Upper lobe of left lung (tissue), 4 donors: ENCODE measurements around the gene PKNOX2.

Experiments used
- EP300 ChIP-seq, 4 donors: sonication (generic); formaldehyde crosslinking; IDR thresholded peaks; one replicate each; pipeline ENCODE4 v1.5.1; 2017; ENCODE audit warnings: antibody characterized with exemption in 4 of 4, control low read depth in 2 of 4
- POLR2A ChIP-seq, 4 donors: fragments of 450-650 bp; IDR thresholded peaks; one replicate each; pipeline ENCODE4 v1.5.1; 2016 to 2017; ENCODE audit warnings: antibody characterized with exemption in 4 of 4, mild to moderate bottlenecking in 2 of 4
- TF ChIP-seq, protein P1 (sequence below), 6 experiments: fragments of 450-650 bp in 4 of 6; fragments of 200-600 bp in 2 of 6; sonication (generic) in 2 of 6; IDR thresholded peaks; one replicate each; pipeline ENCODE4 v1.5.1; 2016 to 2019; ENCODE audit warnings: antibody characterized with exemption in 6 of 6

DNA sequence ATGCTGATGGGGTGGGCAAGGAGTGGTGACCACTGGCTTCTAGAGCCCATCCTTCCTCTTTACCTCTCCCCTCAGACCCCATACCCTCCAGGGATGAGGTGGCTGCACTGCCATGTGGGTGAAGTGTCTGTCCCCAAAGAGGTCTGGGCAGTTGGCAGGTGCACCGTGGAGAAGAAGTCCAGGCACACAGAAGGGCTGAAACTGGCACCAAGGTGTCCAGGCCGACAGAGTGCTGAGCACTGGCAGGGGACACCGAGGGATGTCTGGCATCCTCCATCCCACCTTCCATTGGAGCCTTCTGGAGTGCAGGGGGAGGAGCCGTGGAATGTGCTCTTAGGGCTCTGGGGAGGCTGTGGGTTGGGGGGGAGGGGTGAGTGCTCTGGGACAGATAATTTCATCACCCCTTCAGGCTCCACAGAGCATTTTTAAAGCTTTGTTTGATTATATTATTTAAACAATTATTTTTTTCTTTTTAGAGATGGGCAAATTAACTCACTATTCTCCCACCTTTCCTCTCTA, 37.9 kb downstream of the PKNOX2 start:
- no peak for TF ChIP-seq POLR2A (IDR thresholded peaks at IDR 0.05)
- TF ChIP-seq, protein P1, sequence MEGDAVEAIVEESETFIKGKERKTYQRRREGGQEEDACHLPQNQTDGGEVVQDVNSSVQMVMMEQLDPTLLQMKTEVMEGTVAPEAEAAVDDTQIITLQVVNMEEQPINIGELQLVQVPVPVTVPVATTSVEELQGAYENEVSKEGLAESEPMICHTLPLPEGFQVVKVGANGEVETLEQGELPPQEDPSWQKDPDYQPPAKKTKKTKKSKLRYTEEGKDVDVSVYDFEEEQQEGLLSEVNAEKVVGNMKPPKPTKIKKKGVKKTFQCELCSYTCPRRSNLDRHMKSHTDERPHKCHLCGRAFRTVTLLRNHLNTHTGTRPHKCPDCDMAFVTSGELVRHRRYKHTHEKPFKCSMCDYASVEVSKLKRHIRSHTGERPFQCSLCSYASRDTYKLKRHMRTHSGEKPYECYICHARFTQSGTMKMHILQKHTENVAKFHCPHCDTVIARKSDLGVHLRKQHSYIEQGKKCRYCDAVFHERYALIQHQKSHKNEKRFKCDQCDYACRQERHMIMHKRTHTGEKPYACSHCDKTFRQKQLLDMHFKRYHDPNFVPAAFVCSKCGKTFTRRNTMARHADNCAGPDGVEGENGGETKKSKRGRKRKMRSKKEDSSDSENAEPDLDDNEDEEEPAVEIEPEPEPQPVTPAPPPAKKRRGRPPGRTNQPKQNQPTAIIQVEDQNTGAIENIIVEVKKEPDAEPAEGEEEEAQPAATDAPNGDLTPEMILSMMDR (IDR thresholded peaks at IDR 0.05): no peak
- TF ChIP-seq EP300 (IDR thresholded peaks at IDR 0.05): no peak
